Transverse colon (tissue), 4 donors: ENCODE measurements around the gene CCNDBP1. TPM values are rescaled to one million over a fixed set of nuclear protein-coding genes. Genes with fewer than 3 reads are reported as not detected.

ENCODE experiments used
- DNase-seq: peaks from one replicate; pipeline ENCODE4 v3.0.0-alpha.2; 2019
- H3K27ac ChIP-seq, 4 donors: fragments of 200-600 bp; sonication (generic); 2 replicates each; pipeline ENCODE4 v1.5.1; 2016 to 2018; ENCODE audit warnings: inconsistent platforms in 4 of 4
- H3K27me3 ChIP-seq: fragments of 200-600 bp; sonication (generic); 2 replicates; pipeline ENCODE4 v1.5.1; 2017; ENCODE audit warnings: inconsistent platforms
- H3K36me3 ChIP-seq, 4 donors: fragments of 200-600 bp; sonication (generic); 2 replicates each; pipeline ENCODE4 v1.5.1; 2017 to 2019; ENCODE audit warnings: inconsistent platforms in 4 of 4
- H3K4me1 ChIP-seq, 4 donors: fragments of 200-600 bp; sonication (generic); 2 replicates each; pipeline ENCODE4 v1.5.1; 2017 to 2020; ENCODE audit warnings: inconsistent platforms in 4 of 4
- H3K4me3 ChIP-seq, 4 donors: fragments of 200-600 bp; sonication (generic); 1 replicate in 1 of 4; 2 replicates in 3 of 4; pipeline versions ENCODE4 v1.5.1 to v1.6.1; 2017 to 2019; ENCODE audit warnings: inconsistent platforms in 4 of 4
- H3K9me3 ChIP-seq, 2 donors: fragments of 200-600 bp; sonication (generic); 2 replicates each; pipeline ENCODE4 v1.5.1; 2017 to 2019; ENCODE audit warnings: inconsistent platforms in 2 of 2
- CTCF ChIP-seq, 5 experiments: fragments of 200-600 bp in 3 of 5; fragments of 450-650 bp in 2 of 5; sonication (generic) in 3 of 5; IDR thresholded peaks; 1 replicate in 2 of 5; 2 replicates in 3 of 5; pipeline ENCODE4 v1.5.1; 2016 to 2017; ENCODE audit warnings: antibody characterized with exemption in 5 of 5, inconsistent platforms in 3 of 5, mild to moderate bottlenecking in 2 of 5, moderate library complexity in 1 of 5
- EP300 ChIP-seq: sonication (generic); formaldehyde crosslinking; IDR thresholded peaks from one replicate; pipeline ENCODE4 v1.6.1; 2017; ENCODE audit warnings: antibody characterized with exemption, low read depth
- POLR2A ChIP-seq: fragments of 450-650 bp; IDR thresholded peaks from one replicate; pipeline ENCODE4 v1.6.1; 2016; ENCODE audit warnings: antibody characterized with exemption, mild to moderate bottlenecking, moderate library complexity
- POLR2AphosphoS5 ChIP-seq, 3 donors: sonication (generic); formaldehyde crosslinking; IDR thresholded peaks; one replicate each; pipeline ENCODE4 v1.6.1; 2016; ENCODE audit warnings: antibody characterized with exemption in 3 of 3
- WGBS, 2 donors: methylation state at CpG; one replicate each; pipeline ENCODE4 v1.1.5; 2018; ENCODE audit warnings: low coverage in 1 of 2; 5-methylcytosine and 5-hydroxymethylcytosine counted together
- in situ Hi-C, 4 donors: fragments of 200-750 bp; cut with MboI; loops; one replicate each; pipeline versions ENCODE4 v1.15.0 to v1.15.1; 2017; ENCODE audit warnings: low sequenced_read_pairs in 3 of 4, low pct_ligation_motif_present in 1 of 4, low pct_unique_long_range_greater_than_20kb in 1 of 4
- intact Hi-C: fragments of 100-400 bp; cut with DNase I; formaldehyde crosslinking; loops from one replicate; pipeline ENCODE4 v1.15.1; 2023; ENCODE audit warnings: low total_unique reads
- total RNA-seq, 4 donors: library from RNA; depleted of rRNA; stranded (reverse); fragments of >200 nt; gene quantifications; one replicate each; pipeline ENCODE4 v1.1.0, GENCODE V29; 2016

The CCNDBP1 gene
- total RNA-seq = 100 to 1,000 TPM in 1 of 4 donors, 10 to 100 TPM in 3; 20.7 to 120 (median 80.0) TPM

- H3K27ac ChIP-seq = peak within 1 kb of the TSS; percentile 86 to 95 (median 92)
- peaks cover 0 to 16% (median 7%) of the 10 kb centered on the region in 4 donors for H3K36me3 ChIP-seq
- peaks cover 8 to 18% (median 13%) of the 10 kb centered on the region in 4 donors for H3K4me1 ChIP-seq
- in situ Hi-C loops (no loop called here), intact Hi-C loops (no loop called here)
- peak within 1 kb of the TSS; percentile 59 to 91 (median 70) for H3K4me3 ChIP-seq
- H3K27me3 ChIP-seq = no peaks in the 10 kb centered on the region
- WGBS, 2 donors = 2% methylated on average over 43 of the region's 69 CpGs; no CpG with 5 or more reads in 1 of the 2 donors
- peak; percentile 98 for DNase-seq
- TF ChIP-seq EP300 (no peak), CTCF (IDR thresholded peaks at IDR 0.05) (peak in 4 of 5 experiments; percentile 22 to 46 (median 33)), POLR2A (peak; percentile 93), POLR2AphosphoS5 (IDR thresholded peaks at IDR 0.05) (peak; percentile 79 to 97 (median 96))
- no peaks in the 10 kb centered on the region for H3K9me3 ChIP-seq
These were observed at the start of gene CCNDBP1 for GRCh38 chr15:43185157-43186002. Gene CCNDBP1, plus strand, starts transcription at chr15:43185403. Its CDS starts 96 bp downstream, at chr15:43185499.

- Histone ChIP-seq H3K9me3 (no peaks in the 10 kb centered on the region), H3K4me1 (peaks cover 0 to 5% (median 0%) of the 10 kb centered on the region in 4 donors), H3K27ac (no peak overlapping the region), H3K36me3 (peaks cover 0 to 58% (median 24%) of the 10 kb centered on the region in 4 donors), H3K27me3 (no peaks in the 10 kb centered on the region), H3K4me3 (no peak overlapping the region)
- intact Hi-C loops = loop anchor here (2.0 kb wide), 1 partner anchor 65 kb away; no protein-coding TSS in a partner anchor
- 88 to 90% methylated on average over 2 to 4 of the region's 4 CpGs for WGBS, 2 donors
- no peak for TF ChIP-seq POLR2AphosphoS5 (IDR thresholded peaks at IDR 0.05)
- no peak for TF ChIP-seq CTCF (IDR thresholded peaks at IDR 0.05)
- TF ChIP-seq EP300 = no peak
- no peak for TF ChIP-seq POLR2A
- in situ Hi-C loops = no loop called here
- no peak for DNase-seq
These were observed 41.8 kb upstream of the CCNDBP1 start for GRCh38 chr15:43143203-43143941.

- Histone ChIP-seq H3K27ac (no peak overlapping the region), H3K4me1 (peaks cover 0 to 5% (median 0%) of the 10 kb centered on the region in 4 donors), H3K4me3 (no peak overlapping the region), H3K9me3 (no peaks in the 10 kb centered on the region), H3K36me3 (peaks cover 0 to 58% (median 24%) of the 10 kb centered on the region in 4 donors), H3K27me3 (no peaks in the 10 kb centered on the region)
- TF ChIP-seq POLR2AphosphoS5 (IDR thresholded peaks at IDR 0.05) (no peak), POLR2A (no peak), CTCF (IDR thresholded peaks at IDR 0.05) (no peak), EP300 (no peak)
- intact Hi-C loops (no loop called here), in situ Hi-C loops (no loop called here)
- no peak for DNase-seq
These were observed 40.7 kb upstream of the CCNDBP1 start for GRCh38 chr15:43144512-43144911.

GRCh38 chr15:43146184-43146583, 39.0 kb upstream of the CCNDBP1 start:
- WGBS, 2 donors = 91% methylated on average over 5 of the region's 5 CpGs
- H3K4me3 ChIP-seq = no peak overlapping the region
- no peaks in the 10 kb centered on the region for H3K27me3 ChIP-seq
- H3K27ac ChIP-seq = no peak overlapping the region
- H3K4me1 ChIP-seq = peaks cover 0 to 5% (median 0%) of the 10 kb centered on the region in 4 donors
- no peak for DNase-seq
- H3K9me3 ChIP-seq = no peaks in the 10 kb centered on the region
- H3K36me3 ChIP-seq = peaks cover 0 to 51% (median 22%) of the 10 kb centered on the region in 4 donors
- intact Hi-C loops = no loop called here
- in situ Hi-C loops = no loop called here
- TF ChIP-seq CTCF (IDR thresholded peaks at IDR 0.05) = no peak
- no peak for TF ChIP-seq EP300
- TF ChIP-seq POLR2A = no peak
- no peak for TF ChIP-seq POLR2AphosphoS5 (IDR thresholded peaks at IDR 0.05)
